Measurements from ENCODE around the gene CA6. TPM values are rescaled to one million over a fixed set of nuclear protein-coding genes. Genes with fewer than 3 reads are reported as not detected.
A peak's percentile ranks its signal among the peaks of the same experiment; 100 is the strongest.
"Not testable (repeated sequence)": the region's sequence is repeated elsewhere in the genome, so short reads cannot be mapped to it uniquely, and the experiment has no call there.

Gene CA6
- total and polyA plus RNA-seq, 2 experiments from 2014 or later = not detected

DNA sequence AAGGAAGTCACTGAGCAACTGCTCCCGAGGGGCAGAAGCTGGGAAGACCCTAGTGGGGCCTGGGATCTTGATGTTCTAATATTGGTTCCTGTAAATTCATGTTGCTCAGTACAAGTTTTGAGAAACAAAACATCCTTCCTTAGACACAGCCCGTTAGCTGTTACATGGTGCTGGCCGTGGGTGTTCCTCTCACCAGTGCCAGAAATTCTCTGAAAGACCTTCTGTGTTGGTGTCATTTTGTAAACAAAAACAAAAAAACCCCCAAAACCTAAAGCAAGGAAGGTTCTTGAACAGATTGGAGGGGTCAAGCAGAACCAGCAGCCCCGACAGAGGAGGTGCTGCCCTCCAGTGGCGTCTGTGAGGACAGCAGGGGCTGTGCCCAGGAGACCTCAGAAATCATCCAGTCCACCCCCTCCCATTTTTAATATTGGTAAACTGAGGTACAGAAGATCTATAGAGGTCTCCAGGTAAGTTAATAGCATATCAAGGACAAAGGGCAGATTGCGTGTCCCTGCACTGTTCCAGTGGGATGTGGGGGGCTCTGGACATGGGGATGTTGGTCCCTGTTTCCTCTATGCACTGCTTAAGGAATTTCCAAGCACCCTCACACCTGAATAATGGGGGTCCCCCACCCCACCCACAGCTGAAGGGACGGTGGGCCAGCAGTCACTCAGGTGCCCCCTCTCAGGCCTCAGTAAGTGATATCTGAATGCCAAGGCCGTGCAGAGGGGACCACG is 42.4 kb downstream of the CA6 start:
- Histone ChIP-seq H3K9me3 (ENCODE audit: low read depth) (no peaks in the 10 kb centered on the region), H3K4me1 (ENCODE audit: low read depth) (peaks cover 3% of the 10 kb centered on the region), H3K36me3 (no peaks in the 10 kb centered on the region), H3K27me3 (no peaks in the 10 kb centered on the region), H3K27ac (no peak overlapping the region), H3K4me3 (no peak overlapping the region)
- peak; percentile 93 for TF ChIP-seq CTCF (IDR thresholded peaks at IDR 0.05; ENCODE audit: low read depth, low read length)
- peak; percentile 52 to 57 for DNase-seq (ENCODE audit: low read depth in 1 of 2, low spot score in 1 of 2)

DNA sequence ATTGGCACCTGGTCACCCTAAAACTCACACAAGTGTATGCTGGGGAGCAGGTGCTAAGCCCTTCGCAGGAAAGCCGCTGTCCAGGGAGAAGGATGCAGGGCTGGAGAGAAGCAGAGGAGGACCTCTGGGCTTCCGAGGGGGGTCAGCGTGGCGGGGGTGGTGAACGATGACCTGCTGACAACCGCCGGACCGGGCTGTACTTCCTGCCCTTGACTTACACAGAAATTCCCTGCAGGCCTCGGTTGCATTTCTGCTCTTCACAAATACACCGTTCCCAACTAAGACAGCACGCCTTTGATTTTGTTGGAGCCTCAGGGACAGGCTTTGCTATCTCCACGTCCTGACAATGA is 42.9 kb downstream of the CA6 start:
- Histone ChIP-seq H3K36me3 (no peaks in the 10 kb centered on the region), H3K9me3 (ENCODE audit: low read depth) (no peaks in the 10 kb centered on the region), H3K4me3 (no peak overlapping the region), H3K27me3 (no peaks in the 10 kb centered on the region), H3K4me1 (ENCODE audit: low read depth) (peaks cover 3% of the 10 kb centered on the region), H3K27ac (no peak overlapping the region)
- TF ChIP-seq CTCF (IDR thresholded peaks at IDR 0.05; ENCODE audit: low read depth, low read length) = no peak
- DNase-seq (ENCODE audit: low read depth in 1 of 2, low spot score in 1 of 2) = no peak

- no peak for TF ChIP-seq CTCF (IDR thresholded peaks at IDR 0.05; ENCODE audit: low read depth, low read length)
- no peak overlapping the region for H3K4me3 ChIP-seq
- H3K9me3 ChIP-seq (ENCODE audit: low read depth) = no peaks in the 10 kb centered on the region
- no peak for DNase-seq (ENCODE audit: low read depth in 1 of 2, low spot score in 1 of 2)
- H3K4me1 ChIP-seq (ENCODE audit: low read depth) = peaks cover 3% of the 10 kb centered on the region
- no peaks in the 10 kb centered on the region for H3K27me3 ChIP-seq
- H3K27ac ChIP-seq = no peak overlapping the region
- H3K36me3 ChIP-seq = no peaks in the 10 kb centered on the region
These were observed 43.4 kb downstream of the CA6 start for GRCh38 chr1:8989061-8989460.

- Histone ChIP-seq H3K4me1 (ENCODE audit: low read depth) (peaks cover 3% of the 10 kb centered on the region), H3K36me3 (no peaks in the 10 kb centered on the region), H3K27me3 (no peaks in the 10 kb centered on the region), H3K4me3 (no peak overlapping the region), H3K9me3 (ENCODE audit: low read depth) (no peaks in the 10 kb centered on the region), H3K27ac (no peak overlapping the region)
- DNase-seq (ENCODE audit: low read depth in 1 of 2, low spot score in 1 of 2) = no peak
- no peak for TF ChIP-seq CTCF (IDR thresholded peaks at IDR 0.05; ENCODE audit: low read depth, low read length)
These were observed 44.2 kb downstream of the CA6 start for GRCh38 chr1:8989821-8990220.

- Histone ChIP-seq H3K4me1 (ENCODE audit: low read depth) (peaks cover 3% of the 10 kb centered on the region), H3K9me3 (ENCODE audit: low read depth) (no peaks in the 10 kb centered on the region)
- TF ChIP-seq CTCF (IDR thresholded peaks at IDR 0.05; ENCODE audit: low read depth, low read length) = peak; percentile 22
These were observed 47.4 kb downstream of the CA6 start for GRCh38 chr1:8992936-8993687.

GRCh38 chr1:8993962-8994675 is 48.5 kb downstream of the CA6 start:
- not testable (repeated sequence) for H3K4me1 ChIP-seq (ENCODE audit: low read depth); H3K27ac ChIP-seq; H3K4me3 ChIP-seq; H3K36me3 ChIP-seq; DNase-seq (ENCODE audit: low read depth in 1 of 2, low spot score in 1 of 2); H3K27me3 ChIP-seq; H3K9me3 ChIP-seq (ENCODE audit: low read depth)

More at GRCh38 chr1:8992936-8993687, 47.4 kb downstream of the CA6 start:
- no peaks in the 10 kb centered on the region for H3K27me3 ChIP-seq
- H3K36me3 ChIP-seq = no peaks in the 10 kb centered on the region
- H3K27ac ChIP-seq = no peak overlapping the region
- H3K4me3 ChIP-seq = no peak overlapping the region
- no peak for DNase-seq (ENCODE audit: low read depth in 1 of 2, low spot score in 1 of 2)

GRCh38 chr1:9001534-9002214 is 56.0 kb downstream of the CA6 start:
- not testable (repeated sequence) for DNase-seq (ENCODE audit: low read depth in 1 of 2, low spot score in 1 of 2); H3K36me3 ChIP-seq; H3K4me3 ChIP-seq; H3K4me1 ChIP-seq (ENCODE audit: low read depth); H3K27ac ChIP-seq; H3K27me3 ChIP-seq; H3K9me3 ChIP-seq (ENCODE audit: low read depth)

DNA sequence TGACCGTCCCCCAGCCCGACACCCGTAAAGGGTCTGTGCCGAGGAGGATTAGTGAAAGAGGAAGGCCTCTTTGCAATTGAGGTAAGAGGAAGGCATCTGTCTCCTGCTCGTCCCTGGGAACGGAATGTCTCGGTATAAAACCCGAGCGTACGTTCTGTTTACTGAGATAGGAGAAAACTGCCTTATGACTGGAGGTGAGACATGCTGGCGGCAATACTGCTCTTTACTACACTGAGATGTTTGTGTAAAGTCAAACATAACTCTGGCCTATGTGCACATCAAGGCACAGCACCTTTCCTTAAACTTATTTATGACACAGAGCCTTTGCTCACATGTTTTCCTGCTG is 56.5 kb downstream of the CA6 start:
- DNase-seq (ENCODE audit: low read depth in 1 of 2, low spot score in 1 of 2); H3K27me3 ChIP-seq: not testable (repeated sequence)

More for the DNA sequence above, 56.5 kb downstream of the CA6 start:
- not testable (repeated sequence) for H3K4me1 ChIP-seq (ENCODE audit: low read depth); H3K27ac ChIP-seq; H3K4me3 ChIP-seq; H3K36me3 ChIP-seq; H3K9me3 ChIP-seq (ENCODE audit: low read depth)

Data from cardiac muscle cell (in vitro differentiated cells and primary cell).